ENCODE measurements around the gene HSDL2.

HSDL2 gene

DNA sequence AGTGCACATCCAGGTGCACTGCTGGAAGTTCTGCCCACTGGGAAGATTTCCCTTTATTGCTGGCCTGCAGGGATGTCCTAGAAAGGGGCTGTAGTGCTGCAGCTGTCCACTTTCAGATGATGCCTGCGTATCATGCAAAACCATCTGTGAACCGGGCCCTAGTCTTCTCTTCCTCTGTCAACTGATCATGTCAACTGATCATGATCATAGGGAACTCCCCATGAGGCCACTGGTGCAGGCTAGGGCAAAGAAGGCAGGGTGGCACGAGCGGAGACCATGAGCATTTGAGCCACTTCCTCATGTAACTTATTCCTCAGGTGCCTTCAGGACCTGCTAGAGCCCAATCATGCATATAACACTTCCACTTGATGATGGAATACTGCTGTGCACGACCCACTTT lies 4.5 kb upstream of the HSDL2 start:
- no peak for TF ChIP-seq TCF4 (CRISPR knock-in tag; IDR thresholded peaks at IDR 0.05; ENCODE audit: borderline replicate concordance)
- TF ChIP-seq, protein P1, sequence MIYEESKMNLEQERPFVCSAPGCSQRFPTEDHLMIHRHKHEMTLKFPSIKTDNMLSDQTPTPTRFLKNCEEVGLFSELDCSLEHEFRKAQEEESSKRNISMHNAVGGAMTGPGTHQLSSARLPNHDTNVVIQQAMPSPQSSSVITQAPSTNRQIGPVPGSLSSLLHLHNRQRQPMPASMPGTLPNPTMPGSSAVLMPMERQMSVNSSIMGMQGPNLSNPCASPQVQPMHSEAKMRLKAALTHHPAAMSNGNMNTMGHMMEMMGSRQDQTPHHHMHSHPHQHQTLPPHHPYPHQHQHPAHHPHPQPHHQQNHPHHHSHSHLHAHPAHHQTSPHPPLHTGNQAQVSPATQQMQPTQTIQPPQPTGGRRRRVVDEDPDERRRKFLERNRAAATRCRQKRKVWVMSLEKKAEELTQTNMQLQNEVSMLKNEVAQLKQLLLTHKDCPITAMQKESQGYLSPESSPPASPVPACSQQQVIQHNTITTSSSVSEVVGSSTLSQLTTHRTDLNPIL (CRISPR knock-in tag; IDR thresholded peaks at IDR 0.05; ENCODE audit: low read depth), result no peak
- no peak for TF ChIP-seq ZFP3 (CRISPR knock-in tag; IDR thresholded peaks at IDR 0.05)
- TF ChIP-seq CSDC2 (CRISPR knock-in tag; IDR thresholded peaks at IDR 0.05), result no peak
- TF ChIP-seq ZNF565 (CRISPR knock-in tag; conservative IDR thresholded peaks at IDR 0.05; ENCODE audit: low read depth), result no peak
- TF ChIP-seq, protein P2, sequence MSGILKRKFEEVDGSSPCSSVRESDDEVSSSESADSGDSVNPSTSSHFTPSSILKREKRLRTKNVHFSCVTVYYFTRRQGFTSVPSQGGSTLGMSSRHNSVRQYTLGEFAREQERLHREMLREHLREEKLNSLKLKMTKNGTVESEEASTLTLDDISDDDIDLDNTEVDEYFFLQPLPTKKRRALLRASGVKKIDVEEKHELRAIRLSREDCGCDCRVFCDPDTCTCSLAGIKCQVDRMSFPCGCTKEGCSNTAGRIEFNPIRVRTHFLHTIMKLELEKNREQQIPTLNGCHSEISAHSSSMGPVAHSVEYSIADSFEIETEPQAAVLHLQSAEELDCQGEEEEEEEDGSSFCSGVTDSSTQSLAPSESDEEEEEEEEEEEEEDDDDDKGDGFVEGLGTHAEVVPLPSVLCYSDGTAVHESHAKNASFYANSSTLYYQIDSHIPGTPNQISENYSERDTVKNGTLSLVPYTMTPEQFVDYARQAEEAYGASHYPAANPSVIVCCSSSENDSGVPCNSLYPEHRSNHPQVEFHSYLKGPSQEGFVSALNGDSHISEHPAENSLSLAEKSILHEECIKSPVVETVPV (CRISPR knock-in tag; IDR thresholded peaks at IDR 0.05), result no peak
- TF ChIP-seq ZFP30 (CRISPR knock-in tag; IDR thresholded peaks at IDR 0.05), result no peak
- no peak for TF ChIP-seq ESRRG (CRISPR knock-in tag; IDR thresholded peaks at IDR 0.05)
- no peak for TF ChIP-seq ISL1 (CRISPR knock-in tag; IDR thresholded peaks at IDR 0.05)
- TF ChIP-seq OSR1 (CRISPR knock-in tag; IDR thresholded peaks at IDR 0.05), result no peak
- TF ChIP-seq, protein P3, sequence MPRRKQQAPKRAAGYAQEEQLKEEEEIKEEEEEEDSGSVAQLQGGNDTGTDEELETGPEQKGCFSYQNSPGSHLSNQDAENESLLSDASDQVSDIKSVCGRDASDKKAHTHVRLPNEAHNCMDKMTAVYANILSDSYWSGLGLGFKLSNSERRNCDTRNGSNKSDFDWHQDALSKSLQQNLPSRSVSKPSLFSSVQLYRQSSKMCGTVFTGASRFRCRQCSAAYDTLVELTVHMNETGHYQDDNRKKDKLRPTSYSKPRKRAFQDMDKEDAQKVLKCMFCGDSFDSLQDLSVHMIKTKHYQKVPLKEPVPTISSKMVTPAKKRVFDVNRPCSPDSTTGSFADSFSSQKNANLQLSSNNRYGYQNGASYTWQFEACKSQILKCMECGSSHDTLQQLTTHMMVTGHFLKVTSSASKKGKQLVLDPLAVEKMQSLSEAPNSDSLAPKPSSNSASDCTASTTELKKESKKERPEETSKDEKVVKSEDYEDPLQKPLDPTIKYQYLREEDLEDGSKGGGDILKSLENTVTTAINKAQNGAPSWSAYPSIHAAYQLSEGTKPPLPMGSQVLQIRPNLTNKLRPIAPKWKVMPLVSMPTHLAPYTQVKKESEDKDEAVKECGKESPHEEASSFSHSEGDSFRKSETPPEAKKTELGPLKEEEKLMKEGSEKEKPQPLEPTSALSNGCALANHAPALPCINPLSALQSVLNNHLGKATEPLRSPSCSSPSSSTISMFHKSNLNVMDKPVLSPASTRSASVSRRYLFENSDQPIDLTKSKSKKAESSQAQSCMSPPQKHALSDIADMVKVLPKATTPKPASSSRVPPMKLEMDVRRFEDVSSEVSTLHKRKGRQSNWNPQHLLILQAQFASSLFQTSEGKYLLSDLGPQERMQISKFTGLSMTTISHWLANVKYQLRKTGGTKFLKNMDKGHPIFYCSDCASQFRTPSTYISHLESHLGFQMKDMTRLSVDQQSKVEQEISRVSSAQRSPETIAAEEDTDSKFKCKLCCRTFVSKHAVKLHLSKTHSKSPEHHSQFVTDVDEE (CRISPR knock-in tag; IDR thresholded peaks at IDR 0.05), result no peak
- TF ChIP-seq, protein P4, sequence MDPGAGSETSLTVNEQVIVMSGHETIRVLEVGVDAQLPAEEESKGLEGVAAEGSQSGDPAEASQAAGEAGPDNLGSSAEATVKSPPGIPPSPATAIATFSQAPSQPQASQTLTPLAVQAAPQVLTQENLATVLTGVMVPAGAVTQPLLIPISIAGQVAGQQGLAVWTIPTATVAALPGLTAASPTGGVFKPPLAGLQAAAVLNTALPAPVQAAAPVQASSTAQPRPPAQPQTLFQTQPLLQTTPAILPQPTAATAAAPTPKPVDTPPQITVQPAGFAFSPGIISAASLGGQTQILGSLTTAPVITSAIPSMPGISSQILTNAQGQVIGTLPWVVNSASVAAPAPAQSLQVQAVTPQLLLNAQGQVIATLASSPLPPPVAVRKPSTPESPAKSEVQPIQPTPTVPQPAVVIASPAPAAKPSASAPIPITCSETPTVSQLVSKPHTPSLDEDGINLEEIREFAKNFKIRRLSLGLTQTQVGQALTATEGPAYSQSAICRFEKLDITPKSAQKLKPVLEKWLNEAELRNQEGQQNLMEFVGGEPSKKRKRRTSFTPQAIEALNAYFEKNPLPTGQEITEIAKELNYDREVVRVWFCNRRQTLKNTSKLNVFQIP (CRISPR knock-in tag; IDR thresholded peaks at IDR 0.05; ENCODE audit: borderline replicate concordance, low read depth), result no peak
- no peak for ATAC-seq

DNA sequence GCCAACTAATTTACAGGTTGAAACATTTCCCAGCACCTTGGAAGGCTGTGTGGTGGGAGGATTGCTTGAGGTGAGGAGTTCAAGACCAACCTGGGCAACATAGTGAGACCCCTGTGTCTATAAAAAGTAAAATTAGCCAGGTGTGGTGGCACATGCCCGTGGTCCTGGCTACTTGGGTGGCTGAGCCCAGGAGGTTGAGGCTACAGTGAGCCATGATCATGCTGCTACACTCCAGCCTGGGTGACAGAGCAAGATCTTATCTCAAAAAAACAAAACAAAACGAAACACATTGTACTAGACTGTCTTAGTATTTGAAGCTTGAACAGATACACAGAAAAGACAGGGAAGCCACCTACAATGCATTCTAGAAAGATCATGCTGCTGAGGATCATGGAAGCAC lies 2.8 kb upstream of the HSDL2 start:
- TF ChIP-seq CSDC2 (CRISPR knock-in tag; IDR thresholded peaks at IDR 0.05) (no peak), ARNTL (CRISPR knock-in tag; IDR thresholded peaks at IDR 0.05; ENCODE audit: borderline replicate concordance, low read depth) (no peak), GLIS3 (CRISPR knock-in tag; IDR thresholded peaks at IDR 0.05) (no peak), OSR1 (CRISPR knock-in tag; IDR thresholded peaks at IDR 0.05) (no peak), TCF4 (CRISPR knock-in tag; IDR thresholded peaks at IDR 0.05; ENCODE audit: borderline replicate concordance) (no peak), RARB (CRISPR knock-in tag; IDR thresholded peaks at IDR 0.05) (no peak), ZNF565 (CRISPR knock-in tag; conservative IDR thresholded peaks at IDR 0.05; ENCODE audit: low read depth) (no peak), PPARA (CRISPR knock-in tag; IDR thresholded peaks at IDR 0.05; ENCODE audit: borderline replicate concordance) (no peak)
- TF ChIP-seq, protein P3 (CRISPR knock-in tag; IDR thresholded peaks at IDR 0.05), result no peak
- ATAC-seq, result no peak

DNA sequence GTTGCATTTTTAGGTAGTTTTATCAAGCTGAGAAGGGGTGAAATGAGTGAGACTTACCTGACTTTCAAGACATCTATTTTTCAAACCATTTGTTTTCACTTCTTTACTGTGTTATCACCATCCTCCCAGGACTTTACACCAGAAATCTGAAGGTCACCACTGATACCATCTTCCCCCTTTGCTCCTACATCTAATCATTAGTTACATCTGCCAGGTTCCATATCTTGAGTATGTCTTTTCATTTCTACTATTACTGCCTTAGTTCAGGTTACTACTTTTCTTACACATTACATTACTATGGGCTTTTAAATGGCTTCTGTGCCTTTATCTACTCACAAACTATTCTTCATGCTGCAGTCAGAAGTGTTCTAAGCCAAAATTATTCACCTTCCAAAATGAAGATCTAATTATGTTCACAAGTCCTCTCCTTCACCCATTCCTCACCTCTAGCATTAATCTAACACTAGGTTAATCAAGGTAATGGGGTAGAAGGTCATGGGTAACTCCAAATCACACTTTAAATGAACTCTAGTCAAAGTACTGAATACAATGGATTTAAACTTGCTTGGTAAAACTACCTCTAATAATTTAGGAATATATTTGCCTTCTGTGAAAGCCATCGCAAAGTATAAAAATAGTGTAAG lies 2.1 kb upstream of the HSDL2 start:
- ATAC-seq, result no peak
- no peak for TF ChIP-seq ZFP3 (CRISPR knock-in tag; IDR thresholded peaks at IDR 0.05)
- TF ChIP-seq ZFP30 (CRISPR knock-in tag; IDR thresholded peaks at IDR 0.05), result no peak
- TF ChIP-seq CSDC2 (CRISPR knock-in tag; IDR thresholded peaks at IDR 0.05), result no peak
- TF ChIP-seq, protein P1 (CRISPR knock-in tag; IDR thresholded peaks at IDR 0.05; ENCODE audit: low read depth), result no peak
- TF ChIP-seq, protein P5, sequence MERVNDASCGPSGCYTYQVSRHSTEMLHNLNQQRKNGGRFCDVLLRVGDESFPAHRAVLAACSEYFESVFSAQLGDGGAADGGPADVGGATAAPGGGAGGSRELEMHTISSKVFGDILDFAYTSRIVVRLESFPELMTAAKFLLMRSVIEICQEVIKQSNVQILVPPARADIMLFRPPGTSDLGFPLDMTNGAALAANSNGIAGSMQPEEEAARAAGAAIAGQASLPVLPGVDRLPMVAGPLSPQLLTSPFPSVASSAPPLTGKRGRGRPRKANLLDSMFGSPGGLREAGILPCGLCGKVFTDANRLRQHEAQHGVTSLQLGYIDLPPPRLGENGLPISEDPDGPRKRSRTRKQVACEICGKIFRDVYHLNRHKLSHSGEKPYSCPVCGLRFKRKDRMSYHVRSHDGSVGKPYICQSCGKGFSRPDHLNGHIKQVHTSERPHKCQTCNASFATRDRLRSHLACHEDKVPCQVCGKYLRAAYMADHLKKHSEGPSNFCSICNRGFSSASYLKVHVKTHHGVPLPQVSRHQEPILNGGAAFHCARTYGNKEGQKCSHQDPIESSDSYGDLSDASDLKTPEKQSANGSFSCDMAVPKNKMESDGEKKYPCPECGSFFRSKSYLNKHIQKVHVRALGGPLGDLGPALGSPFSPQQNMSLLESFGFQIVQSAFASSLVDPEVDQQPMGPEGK (CRISPR knock-in tag; IDR thresholded peaks at IDR 0.05; ENCODE audit: borderline replicate concordance), result no peak
- TF ChIP-seq ZNF565 (CRISPR knock-in tag; conservative IDR thresholded peaks at IDR 0.05; ENCODE audit: low read depth), result no peak
- no peak for TF ChIP-seq SNAI2 (CRISPR knock-in tag; IDR thresholded peaks at IDR 0.05)
- TF ChIP-seq RARB (CRISPR knock-in tag; IDR thresholded peaks at IDR 0.05), result no peak
- no peak for TF ChIP-seq ISL1 (CRISPR knock-in tag; IDR thresholded peaks at IDR 0.05)
- TF ChIP-seq, protein P3 (CRISPR knock-in tag; IDR thresholded peaks at IDR 0.05), result no peak
- TF ChIP-seq GLIS3 (CRISPR knock-in tag; IDR thresholded peaks at IDR 0.05), result no peak
- no peak for TF ChIP-seq TCF4 (CRISPR knock-in tag; IDR thresholded peaks at IDR 0.05; ENCODE audit: borderline replicate concordance)

All from SK-N-SH treated with all-trans-retinoic acid at 6 μM for 48 hours (cell line).